Esophagus muscularis mucosa (tissue), 3 donors: ENCODE results near the gene RNLS.

Experiments
- CTCF ChIP-seq, 3 experiments: fragments of 200-600 bp in 2 of 3; fragments of 450-650 bp in 1 of 3; sonication (generic) in 2 of 3; IDR thresholded peaks; one replicate each; pipeline ENCODE4 v1.5.1; 2017 to 2019; ENCODE audit warnings: antibody characterized with exemption in 3 of 3, mild to moderate bottlenecking in 2 of 3, moderate library complexity in 1 of 3
- POLR2A ChIP-seq: fragments of 450-650 bp; IDR thresholded peaks from one replicate; pipeline ENCODE4 v1.6.1; 2017; ENCODE audit warnings: antibody characterized with exemption, moderate library complexity, mild to moderate bottlenecking, low read depth

GRCh38 chr10:88433565-88434186, 149.4 kb downstream of the RNLS start:
- no peak for TF ChIP-seq CTCF (IDR thresholded peaks at IDR 0.05)
- TF ChIP-seq POLR2A, result no peak
